ENCODE measurements around the gene AKR7A3.
A peak's percentile ranks its signal among the peaks of the same experiment; 100 is the strongest.

AKR7A3 gene

GRCh38 chr1:19251305-19252196, 37.0 kb downstream of the AKR7A3 start, which contains the start of the genes EMC1 and MRTO4:
TSS of gene EMC1 (minus strand) at chr1:19251524. CDS start at chr1:19251509, 15 bp downstream.
TSS of gene MRTO4 (plus strand) at chr1:19251805. CDS start at chr1:19251836, 31 bp downstream.
- peak; percentile 94 for DNase-seq (ENCODE audit: low spot score)

- no peak for DNase-seq (ENCODE audit: low spot score)
Observed at GRCh38 chr1:19250629-19251304, 37.8 kb downstream of the AKR7A3 start.

- DNase-seq (ENCODE audit: low spot score): peak; percentile 94
Observed at GRCh38 chr1:19240673-19241538, 47.7 kb downstream of the AKR7A3 start.

- DNase-seq (ENCODE audit: low spot score): no peak
Observed at GRCh38 chr1:19239876-19240275, 48.7 kb downstream of the AKR7A3 start.

- no peak for DNase-seq (ENCODE audit: low spot score)
Observed at GRCh38 chr1:19234224-19234623, 54.3 kb downstream of the AKR7A3 start.

Data from AG08395 (cell line).